Stimulated activated CD8-positive, alpha-beta memory T cell treated with anti-CD3 and anti-CD28 coated beads, Interleukin-4, amount 100 ng/mL, for 1 hour (primary cell): Measurements from ENCODE around the gene AGAP4.
"Not testable (repeated sequence)": the region's sequence is repeated elsewhere in the genome, so short reads cannot be mapped to it uniquely, and the experiment has no call there.

ENCODE experiments used
- DNase-seq, 2 donors: peaks; one replicate each; pipeline ENCODE4 v3.0.0-alpha.2; 2020; ENCODE audit warnings: low read depth in 2 of 2, low spot score in 1 of 2

Gene AGAP4

GRCh38 chr10:45847400-45847799 lies at the start of gene AGAP4:
Gene AGAP4 (minus strand): TSS chr10:45847500. CDS start chr10:45847347, 153 bp downstream.
- not testable (repeated sequence) for DNase-seq

DNA sequence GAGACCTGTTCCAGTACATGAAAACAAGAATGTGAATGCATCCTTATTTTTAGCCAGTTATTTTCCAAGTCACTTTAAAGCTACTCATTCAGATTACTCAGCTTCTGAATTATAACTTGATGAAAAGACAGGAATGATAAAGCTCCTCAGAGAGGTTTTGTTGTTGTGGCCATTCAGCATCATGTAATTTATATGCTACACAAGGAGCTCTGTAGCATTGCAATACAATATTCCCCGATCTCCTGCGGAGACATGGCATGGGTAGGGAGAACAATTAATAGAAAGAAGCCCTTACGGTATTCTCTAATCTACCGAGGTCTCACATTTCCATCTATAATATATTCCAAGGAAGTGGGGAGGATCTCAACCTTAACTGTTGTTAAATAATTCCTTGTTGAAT lies 43.4 kb upstream of the AGAP4 start:
- DNase-seq = not testable (repeated sequence)

GRCh38 chr10:45889539-45890230 lies 42.4 kb upstream of the AGAP4 start:
- DNase-seq = not testable (repeated sequence)

DNA sequence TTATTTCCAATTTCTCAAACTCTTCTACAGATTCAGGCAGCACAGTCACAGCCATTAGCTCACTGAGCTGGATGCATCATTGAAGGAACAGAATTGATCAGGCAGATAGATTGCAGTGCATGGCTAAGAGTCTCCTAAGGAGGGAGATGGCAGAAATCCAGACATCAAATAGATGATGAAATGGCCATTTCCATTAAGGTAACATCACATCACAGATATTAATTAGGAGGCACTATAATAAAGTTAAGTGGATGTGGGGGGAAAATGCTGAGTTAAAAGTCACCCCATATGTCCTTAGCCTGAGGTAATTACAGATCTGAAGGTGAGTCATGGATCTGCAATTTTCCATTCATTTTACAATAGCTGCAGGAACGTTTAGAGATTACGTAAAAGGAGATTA lies 35.6 kb upstream of the AGAP4 start:
- not testable (repeated sequence) for DNase-seq

GRCh38 chr10:45865404-45865803 lies 18.1 kb upstream of the AGAP4 start:
- not testable (repeated sequence) for DNase-seq

GRCh38 chr10:45864264-45864663 lies 17.0 kb upstream of the AGAP4 start:
- DNase-seq = not testable (repeated sequence)

DNA sequence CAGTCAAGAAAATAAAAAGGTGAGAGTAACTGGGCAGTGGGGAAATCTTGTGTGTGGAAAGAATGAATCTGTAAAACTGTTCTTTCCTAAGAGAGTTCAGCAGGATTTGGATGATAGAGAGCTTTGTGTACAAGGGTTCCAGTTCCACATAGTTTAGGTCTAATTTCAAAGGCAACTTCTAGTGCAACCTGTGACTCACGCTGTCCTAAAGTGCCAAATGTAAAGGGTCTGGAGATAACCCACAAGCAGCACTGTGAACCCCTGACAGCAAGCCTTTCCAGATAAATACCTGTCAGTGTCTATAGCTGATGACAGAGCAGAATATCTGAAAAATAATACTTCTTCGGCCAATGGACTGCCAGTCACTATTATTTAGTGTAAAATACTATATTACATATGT lies 16.3 kb upstream of the AGAP4 start:
- DNase-seq = not testable (repeated sequence)

GRCh38 chr10:45857931-45858330 lies 10.6 kb upstream of the AGAP4 start:
- DNase-seq = not testable (repeated sequence)

GRCh38 chr10:45848467-45848866 lies 1.2 kb upstream of the AGAP4 start:
- not testable (repeated sequence) for DNase-seq

GRCh38 chr10:45822918-45823317 lies 24.4 kb downstream of the AGAP4 start:
- DNase-seq = not testable (repeated sequence)

DNA sequence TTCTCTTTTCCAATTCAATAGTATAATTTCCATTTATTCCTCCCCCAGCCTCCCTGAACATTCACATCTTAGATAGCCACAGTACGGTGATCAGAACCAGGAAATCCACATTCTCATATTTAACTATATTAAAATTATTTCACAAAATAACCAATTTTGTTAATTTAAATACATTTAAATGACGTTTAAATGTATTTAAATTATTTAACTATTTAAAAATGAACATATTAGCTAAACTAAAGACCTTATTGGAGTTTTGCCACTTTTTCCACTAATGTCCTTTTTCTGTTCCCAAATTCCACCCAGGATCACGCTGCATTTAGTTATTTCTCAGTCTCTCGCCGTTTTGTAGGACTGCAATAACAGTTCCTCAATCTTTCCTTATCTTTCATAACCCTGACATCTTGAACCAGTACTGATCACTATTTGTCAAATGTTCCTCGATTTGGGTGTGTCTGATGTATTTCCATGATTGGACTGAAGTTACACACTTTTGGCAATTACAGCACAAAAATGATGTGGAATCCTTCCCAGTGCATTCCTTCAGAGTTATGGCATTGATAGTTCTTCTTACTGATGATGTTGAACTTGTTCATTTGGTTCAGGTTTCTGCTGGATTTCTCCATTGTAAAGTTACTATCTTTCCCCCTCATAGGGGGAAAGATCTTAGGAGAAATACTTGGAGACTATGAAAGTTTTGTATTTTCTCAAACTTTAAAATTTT lies 27.0 kb downstream of the AGAP4 start:
- DNase-seq = not testable (repeated sequence)

DNA sequence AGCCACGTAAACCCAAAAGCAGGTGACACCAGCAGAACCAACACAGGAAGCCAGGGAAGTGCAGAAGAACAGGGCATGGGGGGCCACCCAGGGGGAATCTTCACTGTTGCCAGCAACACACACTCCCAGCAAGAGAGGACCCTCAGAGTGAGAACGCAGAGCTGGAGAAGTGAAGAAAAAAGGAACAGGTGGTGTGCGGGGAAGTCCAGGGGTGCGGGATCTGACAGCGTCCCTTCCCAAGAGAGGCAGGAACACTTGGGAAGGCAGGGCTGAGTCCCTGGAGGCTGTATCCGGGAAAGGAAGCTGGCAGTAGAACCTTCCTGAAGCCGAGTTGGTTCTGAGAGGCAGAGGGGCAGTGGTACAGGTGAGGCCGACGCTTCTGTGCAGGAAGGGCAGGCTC lies 27.7 kb downstream of the AGAP4 start:
- no peak for DNase-seq

GRCh38 chr10:45817912-45818311 lies 29.4 kb downstream of the AGAP4 start:
- DNase-seq = no peak

- DNase-seq = no peak
Observed at GRCh38 chr10:45817130-45817859, 30.0 kb downstream of the AGAP4 start.

DNA sequence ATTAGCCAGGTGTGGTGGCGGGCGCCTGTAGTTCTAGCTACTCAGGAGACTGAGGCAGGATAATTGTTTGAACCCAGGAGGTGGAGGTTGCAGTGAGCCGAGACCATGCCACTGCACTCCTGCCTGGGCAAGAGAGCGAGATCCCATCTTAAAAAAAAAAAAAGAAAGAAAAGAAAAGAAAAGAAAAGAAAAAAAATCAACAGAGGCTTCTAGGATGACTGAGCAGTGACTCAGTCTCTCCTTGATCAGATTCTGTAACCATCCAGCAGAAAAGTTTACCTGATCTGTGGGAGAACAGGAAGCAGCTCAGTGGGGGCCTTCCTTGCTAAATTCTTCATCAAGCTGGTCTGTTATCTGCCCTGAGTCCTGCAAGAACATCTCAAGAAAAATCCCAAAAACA lies 33.2 kb downstream of the AGAP4 start:
- DNase-seq = not testable (repeated sequence)

DNA sequence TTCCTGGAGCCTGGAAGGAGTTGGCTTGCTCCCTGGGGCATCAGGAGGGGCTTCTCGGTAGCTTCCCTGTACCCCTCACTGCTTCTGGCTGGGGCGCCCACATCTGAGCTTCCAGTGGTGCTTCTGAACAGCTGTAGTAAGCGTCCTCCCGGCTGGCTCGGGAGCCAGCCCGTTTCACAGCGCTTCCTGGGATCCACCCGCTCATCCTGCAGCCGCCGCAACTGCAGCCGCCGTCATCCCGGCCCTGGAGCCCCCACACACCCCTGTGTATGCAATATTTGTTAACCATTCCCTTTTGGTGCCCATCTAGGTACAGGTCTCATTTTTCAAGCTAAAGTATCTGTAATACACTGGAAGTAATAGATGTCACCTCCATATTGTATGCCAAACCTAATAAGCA lies 34.3 kb downstream of the AGAP4 start:
- not testable (repeated sequence) for DNase-seq

GRCh38 chr10:45811075-45811474 lies 36.2 kb downstream of the AGAP4 start:
- DNase-seq = no peak

DNA sequence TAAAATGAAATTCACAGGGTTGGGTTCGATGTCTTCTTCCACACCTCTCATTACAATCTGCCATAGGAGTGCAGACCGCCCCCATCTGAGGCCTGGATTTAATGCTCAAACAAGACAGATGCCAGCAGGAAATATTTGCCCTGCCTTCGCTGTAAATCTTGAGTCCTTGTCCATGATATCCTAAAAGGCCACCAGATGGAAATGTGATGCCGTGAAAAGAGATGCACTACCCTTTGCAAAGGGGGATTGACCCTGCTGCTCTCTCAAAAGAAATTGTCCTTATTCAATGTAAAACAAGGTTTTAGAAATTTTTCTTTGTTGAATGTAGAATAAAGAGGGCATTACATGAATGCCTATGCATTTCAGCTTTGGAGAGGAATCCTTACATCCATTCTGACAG lies 37.5 kb downstream of the AGAP4 start:
- no peak for DNase-seq

DNA sequence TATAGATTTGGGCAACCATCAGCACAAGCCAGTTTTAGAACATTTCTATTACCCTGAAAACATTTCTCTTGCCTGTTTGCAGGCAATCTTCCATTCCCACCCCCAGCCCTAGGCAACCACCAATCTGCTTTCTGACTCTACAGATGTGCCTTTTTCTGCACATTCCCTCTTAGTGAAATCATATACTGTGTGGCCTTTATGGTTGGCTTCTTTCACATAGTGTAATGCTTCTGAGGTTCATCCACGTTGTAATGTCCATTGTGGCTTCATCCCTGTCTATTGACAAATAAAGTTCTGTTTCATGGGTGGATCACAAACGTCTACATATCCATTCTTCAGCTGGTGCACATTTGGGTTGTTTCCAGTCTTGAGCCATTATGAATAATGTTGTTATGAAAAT lies 42.3 kb downstream of the AGAP4 start:
- DNase-seq = not testable (repeated sequence)

- not testable (repeated sequence) for DNase-seq
Observed at GRCh38 chr10:45803060-45804010, 44.0 kb downstream of the AGAP4 start.

- DNase-seq = not testable (repeated sequence)
Observed at GRCh38 chr10:45794761-45795160, 52.5 kb downstream of the AGAP4 start.
